ENCODE measurements around the gene MAEL.

MAEL gene

DNA sequence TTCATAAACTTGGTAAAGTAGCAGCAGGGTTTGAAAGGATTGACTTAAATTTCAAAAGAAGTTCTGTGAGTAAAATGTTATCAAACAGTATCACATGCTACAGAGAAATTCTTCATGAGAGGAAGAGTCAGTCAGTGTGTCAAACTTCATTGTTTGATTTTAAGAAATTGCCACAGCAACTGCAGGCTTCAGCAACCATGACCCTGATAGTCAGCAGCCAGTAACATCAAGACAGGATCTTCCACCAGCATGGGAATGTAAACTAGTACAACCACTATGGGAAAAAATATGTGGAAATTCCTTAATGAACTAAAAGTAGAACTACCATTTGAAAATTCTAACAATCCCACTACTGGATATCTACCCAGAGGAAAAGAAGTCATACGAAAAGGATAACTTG lies 11.5 kb downstream of the MAEL start:
- Histone ChIP-seq H3K36me3 (ENCODE audit: control insufficient read depth, low read length) (no peaks in the 10 kb centered on the region), H3K9me2 (replicated peaks; ENCODE audit: control insufficient read depth, low read length) (no peaks in the 10 kb centered on the region)

DNA sequence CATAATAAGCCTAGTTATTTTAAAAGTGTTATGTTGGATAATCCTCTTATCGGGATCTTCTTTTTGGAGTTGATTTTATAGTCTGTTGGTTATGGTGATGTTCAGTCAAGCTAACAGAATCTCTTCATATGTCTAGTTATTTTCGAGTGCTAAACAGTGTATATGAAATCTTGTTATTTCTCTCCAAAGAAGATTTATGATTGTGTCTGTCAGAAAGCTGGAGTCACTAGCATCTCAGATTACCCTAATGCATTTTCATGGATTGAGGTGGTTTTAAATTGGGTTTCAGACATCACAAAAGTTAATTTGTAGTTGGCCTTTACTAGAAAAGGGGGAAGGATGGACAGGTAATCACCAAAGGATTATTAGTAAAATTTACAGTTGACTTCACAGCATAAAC lies 13.3 kb downstream of the MAEL start:
- H3K4me3 ChIP-seq (ENCODE audit: low read length), result no peak overlapping the region
- no peak overlapping the region for H3K4me2 ChIP-seq (ENCODE audit: low read length)
- H3K4me1 ChIP-seq (ENCODE audit: control insufficient read depth, low read length), result no peaks in the 10 kb centered on the region
- no peak overlapping the region for H3K27ac ChIP-seq (ENCODE audit: low read depth, low read length)
- no peaks in the 10 kb centered on the region for H3K9me3 ChIP-seq (ENCODE audit: control insufficient read depth, insufficient read depth, low read length)
- no peaks in the 10 kb centered on the region for H3K36me3 ChIP-seq (ENCODE audit: control insufficient read depth, low read length)
- no peak for TF ChIP-seq EZH2phosphoT487 (IDR thresholded peaks at IDR 0.05; ENCODE audit: borderline replicate concordance, low read length)
- H3K27me3 ChIP-seq (ENCODE audit: control insufficient read depth, low read length), result no peaks in the 10 kb centered on the region; the same call in 1 of the 2 replicates
- H3K9me2 ChIP-seq (replicated peaks; ENCODE audit: control insufficient read depth, low read length), result no peaks in the 10 kb centered on the region
- H3K79me2 ChIP-seq (ENCODE audit: control insufficient read depth, low read length), result no peaks in the 10 kb centered on the region
- no peaks in the 10 kb centered on the region for H4K20me1 ChIP-seq (ENCODE audit: control insufficient read depth, insufficient read depth, low read depth, low read length)
- H3F3A ChIP-seq (ENCODE audit: control insufficient read depth, insufficient read depth), result no peaks in the 10 kb centered on the region

More for the DNA sequence above, 11.5 kb downstream of the MAEL start:
- Histone ChIP-seq H3K27ac (ENCODE audit: low read depth, low read length) (no peak overlapping the region), H3K9me3 (ENCODE audit: control insufficient read depth, insufficient read depth, low read length) (no peaks in the 10 kb centered on the region), H4K20me1 (ENCODE audit: control insufficient read depth, insufficient read depth, low read depth, low read length) (no peaks in the 10 kb centered on the region), H3K27me3 (ENCODE audit: control insufficient read depth, low read length) (peaks cover 4% of the 10 kb centered on the region), H3K4me2 (ENCODE audit: low read length) (no peak overlapping the region), H3K79me2 (ENCODE audit: control insufficient read depth, low read length) (no peaks in the 10 kb centered on the region), H3F3A (ENCODE audit: control insufficient read depth, insufficient read depth) (no peaks in the 10 kb centered on the region), H3K4me1 (ENCODE audit: control insufficient read depth, low read length) (no peaks in the 10 kb centered on the region), H3K4me3 (ENCODE audit: low read length) (no peak overlapping the region)
- TF ChIP-seq, protein P1, sequence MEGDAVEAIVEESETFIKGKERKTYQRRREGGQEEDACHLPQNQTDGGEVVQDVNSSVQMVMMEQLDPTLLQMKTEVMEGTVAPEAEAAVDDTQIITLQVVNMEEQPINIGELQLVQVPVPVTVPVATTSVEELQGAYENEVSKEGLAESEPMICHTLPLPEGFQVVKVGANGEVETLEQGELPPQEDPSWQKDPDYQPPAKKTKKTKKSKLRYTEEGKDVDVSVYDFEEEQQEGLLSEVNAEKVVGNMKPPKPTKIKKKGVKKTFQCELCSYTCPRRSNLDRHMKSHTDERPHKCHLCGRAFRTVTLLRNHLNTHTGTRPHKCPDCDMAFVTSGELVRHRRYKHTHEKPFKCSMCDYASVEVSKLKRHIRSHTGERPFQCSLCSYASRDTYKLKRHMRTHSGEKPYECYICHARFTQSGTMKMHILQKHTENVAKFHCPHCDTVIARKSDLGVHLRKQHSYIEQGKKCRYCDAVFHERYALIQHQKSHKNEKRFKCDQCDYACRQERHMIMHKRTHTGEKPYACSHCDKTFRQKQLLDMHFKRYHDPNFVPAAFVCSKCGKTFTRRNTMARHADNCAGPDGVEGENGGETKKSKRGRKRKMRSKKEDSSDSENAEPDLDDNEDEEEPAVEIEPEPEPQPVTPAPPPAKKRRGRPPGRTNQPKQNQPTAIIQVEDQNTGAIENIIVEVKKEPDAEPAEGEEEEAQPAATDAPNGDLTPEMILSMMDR (IDR thresholded peaks at IDR 0.05; ENCODE audit: low read depth, low read length, poor library complexity, severe bottlenecking), result no peak
- no peak for TF ChIP-seq EZH2phosphoT487 (IDR thresholded peaks at IDR 0.05; ENCODE audit: borderline replicate concordance, low read length)

DNA sequence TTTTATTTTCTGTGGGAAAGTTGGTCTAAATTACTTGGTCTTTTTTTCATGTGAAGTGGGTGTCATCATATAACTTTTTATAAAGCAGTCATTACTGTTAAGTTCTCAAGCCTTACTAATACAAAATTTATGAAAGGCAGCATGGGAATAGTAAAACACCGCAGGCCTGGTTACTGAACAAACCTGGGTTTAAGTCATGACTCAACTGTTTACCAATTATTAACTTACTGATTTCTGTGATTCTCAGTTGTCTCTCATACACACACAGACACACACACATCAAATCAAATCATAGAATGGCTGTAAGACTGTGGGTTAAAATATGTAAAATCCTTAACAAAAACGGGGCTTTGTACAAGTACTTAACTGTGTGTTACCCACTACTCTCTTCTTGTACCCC lies 14.6 kb downstream of the MAEL start:
- TF ChIP-seq EZH2phosphoT487 (IDR thresholded peaks at IDR 0.05; ENCODE audit: borderline replicate concordance, low read length), result no peak
- Histone ChIP-seq H3K9me2 (replicated peaks; ENCODE audit: control insufficient read depth, low read length) (no peaks in the 10 kb centered on the region), H3K36me3 (ENCODE audit: control insufficient read depth, low read length) (no peaks in the 10 kb centered on the region), H3K79me2 (ENCODE audit: control insufficient read depth, low read length) (no peaks in the 10 kb centered on the region), H3K4me3 (ENCODE audit: low read length) (no peak overlapping the region), H3K4me1 (ENCODE audit: control insufficient read depth, low read length) (no peaks in the 10 kb centered on the region), H3K4me2 (ENCODE audit: low read length) (no peak overlapping the region), H3K27me3 (ENCODE audit: control insufficient read depth, low read length) (no peaks in the 10 kb centered on the region), H3F3A (ENCODE audit: control insufficient read depth, insufficient read depth) (no peaks in the 10 kb centered on the region), H4K20me1 (ENCODE audit: control insufficient read depth, insufficient read depth, low read depth, low read length) (no peaks in the 10 kb centered on the region), H3K27ac (ENCODE audit: low read depth, low read length) (no peak overlapping the region), H3K9me3 (ENCODE audit: control insufficient read depth, insufficient read depth, low read length) (no peaks in the 10 kb centered on the region)

DNA sequence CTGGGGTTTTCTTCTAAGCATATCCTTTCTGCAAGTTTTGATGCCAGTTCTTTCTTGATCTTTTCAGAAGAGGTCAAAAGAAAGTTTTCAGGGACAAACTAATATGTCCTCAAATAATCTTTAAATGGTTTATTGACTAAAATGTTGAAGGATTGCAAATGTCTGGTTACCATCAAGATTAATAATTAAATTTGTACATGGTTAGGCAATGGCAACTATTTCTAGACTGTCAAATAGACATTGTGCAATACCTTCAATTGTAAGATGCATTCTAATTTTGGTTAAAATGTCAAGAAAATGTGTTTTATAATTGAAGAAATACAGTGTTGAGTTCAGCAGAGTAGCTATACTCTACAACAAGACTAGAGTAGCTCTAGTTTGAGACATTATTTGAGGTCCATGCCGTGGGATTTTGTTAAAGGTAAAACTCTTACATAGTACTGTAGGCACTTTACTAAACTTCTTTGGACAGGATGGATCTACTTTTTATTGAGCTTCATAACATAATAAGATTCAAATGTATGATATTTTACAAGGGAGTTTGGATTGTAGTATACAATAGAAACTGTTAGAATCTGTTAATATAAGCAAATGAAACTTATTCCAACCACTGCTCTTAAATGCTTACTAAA lies 22.6 kb downstream of the MAEL start:
- Histone ChIP-seq H3K79me2 (ENCODE audit: control insufficient read depth, low read length) (no peaks in the 10 kb centered on the region), H3K36me3 (ENCODE audit: control insufficient read depth, low read length) (no peaks in the 10 kb centered on the region), H3K27ac (ENCODE audit: low read depth, low read length) (no peak overlapping the region), H3K9me2 (replicated peaks; ENCODE audit: control insufficient read depth, low read length) (no peaks in the 10 kb centered on the region), H3F3A (ENCODE audit: control insufficient read depth, insufficient read depth) (no peaks in the 10 kb centered on the region), H4K20me1 (ENCODE audit: control insufficient read depth, insufficient read depth, low read depth, low read length) (no peaks in the 10 kb centered on the region), H3K4me1 (ENCODE audit: control insufficient read depth, low read length) (no peaks in the 10 kb centered on the region), H3K27me3 (ENCODE audit: control insufficient read depth, low read length) (peaks cover 7% of the 10 kb centered on the region; the same call in 1 of the 2 replicates), H3K4me2 (ENCODE audit: low read length) (no peak overlapping the region), H3K4me3 (ENCODE audit: low read length) (no peak overlapping the region), H3K9me3 (ENCODE audit: control insufficient read depth, insufficient read depth, low read length) (no peaks in the 10 kb centered on the region)
- TF ChIP-seq EZH2phosphoT487 (IDR thresholded peaks at IDR 0.05; ENCODE audit: borderline replicate concordance, low read length), result no peak
- TF ChIP-seq, protein P1 (IDR thresholded peaks at IDR 0.05; ENCODE audit: low read depth, low read length, poor library complexity, severe bottlenecking), result no peak
